ENCODE results near the gene HDAC7. TPM values are rescaled to one million over a fixed set of nuclear protein-coding genes. Genes with fewer than 3 reads are reported as not detected.

HDAC7 gene
- total and polyA plus RNA-seq, 2 of the 13 experiments (the other 11 are each of a cell fraction or from before 2014, with no cell fraction given): 4.6 to 10.8 TPM

GRCh38 chr12:47751561-47751960 is 68.1 kb downstream of the HDAC7 start:
- intact Hi-C loops (cut with micrococcal nuclease; ENCODE audit: unreplicated experiment): no loop called here
- ChIA-PET POLR2A (no interaction called here), CTCF (ENCODE audit: low intra/inter-chr PET ratio, low total read pairs) (no interaction called here)
- peaks cover 15 to 51% of the 10 kb centered on the region in 2 experiments; a peak in 4 of 5 replicates for H3K27me3 ChIP-seq (ENCODE audit: control insufficient read depth in 1 of 2, insufficient read depth in 2 of 2, low read length in 2 of 2)
- no peak overlapping the region for H3K9ac ChIP-seq (ENCODE audit: insufficient read depth, low read depth, low read length)
- WGBS (ENCODE audit: low lambda C conversion rate): 0% methylated on average over 2 of the region's 9 CpGs
- H3K9me3 ChIP-seq (ENCODE audit: low read length): no peaks in the 10 kb centered on the region
- H3K4me1 ChIP-seq (ENCODE audit: insufficient read depth, low read length): peaks cover 22% of the 10 kb centered on the region
- no peaks in the 10 kb centered on the region for H3K79me2 ChIP-seq (ENCODE audit: insufficient read depth, low read length)
- DNase-seq (ENCODE audit: low spot score) (no peak), FAIRE-seq (no peak), ATAC-seq (peak; percentile 9; the same call in 1 of the 3 replicates)
- no TSS peak for BruUV-seq (replicated peaks)
- no peak overlapping the region for H3K4me2 ChIP-seq (ENCODE audit: low read depth, low read length)
- in situ Hi-C loops (cut with HindIII; ENCODE audit: extremely low pct_ligation_motif_present, low pct_unique_long_range_greater_than_20kb): no loop called here
- no peak overlapping the region for H3K4me3 ChIP-seq (replicated peaks in 1 of 3; ENCODE audit: insufficient read depth in 1 of 3, low read depth in 2 of 3, low read length in 3 of 3)
- H4K20me1 ChIP-seq (ENCODE audit: insufficient read depth, low read length): no peaks in the 10 kb centered on the region
- H3K36me3 ChIP-seq (replicated peaks in 1 of 2; ENCODE audit: control insufficient read depth in 1 of 2, insufficient read depth in 2 of 2, low read length in 2 of 2): no peaks in the 10 kb centered on the region
- no peak overlapping the region for H2AFZ ChIP-seq (ENCODE audit: low read length)
- TF ChIP-seq ZNF329 (CRISPR knock-in tag; IDR thresholded peaks at IDR 0.05; ENCODE audit: low read depth): no peak
- peak; percentile 28; the same call in 1 of the 2 replicates for TF ChIP-seq GABPB1 (CRISPR knock-in tag; IDR thresholded peaks at IDR 0.05)
- TF ChIP-seq ZNF770 (CRISPR knock-in tag; IDR thresholded peaks at IDR 0.05): peak; percentile 44; the same call in 1 of the 2 replicates
- TF ChIP-seq RAD21 (CRISPR knock-in tag; IDR thresholded peaks at IDR 0.05): no peak
- TF ChIP-seq FIP1L1 (IDR thresholded peaks at IDR 0.05; ENCODE audit: borderline replicate concordance, insufficient read depth, low read depth, low read length): no peak
- TF ChIP-seq ZNF792 (CRISPR knock-in tag; IDR thresholded peaks at IDR 0.05): no peak
- no peak for TF ChIP-seq ZNF225 (CRISPR knock-in tag; IDR thresholded peaks at IDR 0.05)
- TF ChIP-seq HOXA9 (CRISPR knock-in tag; IDR thresholded peaks at IDR 0.05; ENCODE audit: borderline replicate concordance): no peak
- H3K27ac ChIP-seq (ENCODE audit: extremely low read length, insufficient read depth, low read length): no peak overlapping the region

All from HepG2 (cell line).